ENCODE measurements around the gene TBX5.

Gene TBX5

DNA sequence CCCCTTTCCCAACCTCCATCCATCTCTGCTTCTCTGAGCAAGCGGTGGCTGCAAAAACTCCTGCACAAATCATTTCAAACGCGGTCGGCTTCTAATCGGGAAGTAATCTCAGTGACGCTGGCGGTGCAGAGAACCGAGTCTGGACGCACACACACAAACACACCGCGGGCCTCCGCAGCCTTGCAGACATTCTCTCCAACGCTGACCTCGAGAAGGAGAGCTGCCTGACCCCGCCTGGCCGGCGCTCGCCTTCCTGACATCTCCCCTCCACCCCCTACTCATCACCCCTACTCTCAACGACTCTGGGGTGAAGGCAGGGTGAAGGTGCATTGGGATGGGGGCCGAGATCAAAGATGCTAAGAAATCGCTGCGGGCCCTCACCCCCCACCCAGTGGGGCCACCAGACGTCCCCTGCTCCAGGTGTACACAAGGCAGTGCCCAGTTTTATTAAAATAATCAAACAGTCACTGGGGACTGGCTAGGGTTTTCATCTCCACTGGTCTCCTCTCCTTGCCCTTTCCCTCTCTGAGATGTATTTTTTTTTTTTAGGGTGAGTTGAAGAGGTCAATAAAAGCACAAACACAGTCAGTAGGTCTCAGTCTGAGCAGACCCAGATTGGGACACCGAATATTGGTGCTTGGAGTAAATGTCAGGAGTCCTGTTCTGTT is 506 bp upstream of the TBX5 start:
- DNase-seq (ENCODE audit: low read depth in 2 of 2): no peak

DNA sequence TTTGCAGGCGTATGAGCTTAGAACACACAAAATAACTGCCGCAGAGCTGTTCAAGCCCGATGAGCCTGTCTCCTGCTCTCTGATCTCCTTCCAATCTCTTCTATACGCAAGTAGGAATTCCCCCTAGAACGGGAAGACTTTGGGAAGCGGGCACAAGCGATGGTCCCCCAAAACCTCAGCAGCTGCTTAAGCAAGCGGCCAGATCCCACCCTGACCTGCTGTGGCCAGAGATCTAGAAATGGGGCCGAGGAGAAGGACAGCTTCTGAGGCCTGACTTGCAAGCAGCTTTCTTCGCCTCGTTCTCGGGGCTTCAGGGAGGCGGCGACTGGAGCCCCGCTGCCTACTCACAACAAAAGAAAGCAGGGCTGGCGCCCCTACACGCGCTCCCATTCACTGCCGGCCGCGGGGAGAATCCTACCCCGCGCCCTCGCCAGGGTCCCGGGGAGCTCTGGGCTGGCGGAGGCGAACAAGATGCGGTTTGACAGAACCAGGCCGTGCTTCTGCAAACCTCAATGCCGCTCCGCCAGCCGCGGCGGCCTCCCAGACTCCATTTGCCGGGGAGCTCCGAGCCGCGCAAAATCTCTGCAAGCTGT is 922 bp downstream of the TBX5 start:
- no peak for DNase-seq (ENCODE audit: low read depth in 2 of 2)

DNA sequence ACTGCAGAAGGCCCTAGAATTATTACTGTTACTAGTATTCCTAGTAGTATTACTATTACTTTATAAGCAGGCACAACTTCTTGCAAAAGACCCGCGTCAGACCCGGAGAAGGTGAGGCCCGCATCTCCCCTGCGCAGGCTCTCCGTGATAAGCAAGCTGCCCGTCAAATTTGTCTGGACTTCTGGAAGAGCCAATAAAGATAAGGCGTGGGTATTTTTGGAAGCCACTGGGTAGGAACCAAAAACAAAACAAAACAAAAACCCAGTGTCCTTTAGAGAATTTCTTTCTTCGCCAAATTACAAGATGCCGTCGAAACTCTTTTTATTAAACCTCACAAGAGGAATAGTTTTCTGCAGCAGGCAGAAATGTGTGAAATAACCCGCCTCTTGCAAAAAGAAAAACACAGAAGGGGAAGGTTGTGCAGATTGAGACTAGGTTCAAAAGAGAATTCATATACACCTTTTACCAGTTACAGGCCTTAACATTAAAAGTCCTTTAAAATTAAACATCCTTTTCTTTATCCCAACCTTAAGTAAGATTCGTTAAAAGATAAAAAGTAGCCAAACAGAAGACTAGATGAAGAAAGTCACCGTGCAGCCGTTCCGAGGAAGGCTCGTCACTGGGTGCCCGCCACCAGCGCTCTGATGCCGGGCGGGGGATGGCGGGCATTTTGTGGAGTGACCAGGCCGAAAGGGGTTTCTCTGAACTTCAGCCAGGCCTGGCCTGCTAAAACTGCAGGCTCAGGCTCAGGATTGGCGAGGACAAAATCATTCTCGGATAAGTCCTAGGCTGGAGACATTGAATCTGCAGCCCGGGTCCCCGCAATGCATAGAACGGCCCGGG is 1.6 kb downstream of the TBX5 start:
- DNase-seq (ENCODE audit: low read depth in 2 of 2): no peak

DNA sequence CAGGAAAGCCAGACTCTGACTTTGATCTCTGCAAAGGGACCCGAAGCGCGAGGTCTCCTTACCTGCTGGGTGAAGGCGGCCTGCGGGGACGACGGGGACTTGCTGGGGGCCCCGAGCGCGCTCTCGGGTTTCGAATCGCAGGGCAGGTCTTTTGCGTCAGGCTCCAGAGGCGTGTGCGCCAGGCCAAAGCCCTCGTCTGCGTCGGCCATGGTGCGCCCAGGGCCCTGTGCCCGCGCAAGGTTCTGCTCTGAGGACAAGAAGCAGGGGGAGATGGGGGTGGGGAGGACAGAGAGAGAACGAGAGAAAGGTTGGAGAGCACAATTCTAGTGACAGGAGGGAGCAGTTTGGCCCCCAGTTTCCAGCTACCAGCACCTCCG is 2.3 kb downstream of the TBX5 start:
- no peak for DNase-seq (ENCODE audit: low read depth in 2 of 2)

GRCh38 chr12:114403011-114403689 is 2.8 kb downstream of the TBX5 start:
- DNase-seq (ENCODE audit: low read depth in 2 of 2): no peak

GRCh38 chr12:114402084-114402717 is 3.7 kb downstream of the TBX5 start:
- no peak for DNase-seq (ENCODE audit: low read depth in 2 of 2)

GRCh38 chr12:114401328-114402083 is 4.4 kb downstream of the TBX5 start:
- no peak for DNase-seq (ENCODE audit: low read depth in 2 of 2)

- DNase-seq (ENCODE audit: low read depth in 2 of 2): no peak
These were observed 5.0 kb downstream of the TBX5 start for GRCh38 chr12:114400925-114401324.

- no peak for DNase-seq (ENCODE audit: low read depth in 2 of 2)
These were observed 5.6 kb downstream of the TBX5 start for GRCh38 chr12:114400361-114400811.

DNA sequence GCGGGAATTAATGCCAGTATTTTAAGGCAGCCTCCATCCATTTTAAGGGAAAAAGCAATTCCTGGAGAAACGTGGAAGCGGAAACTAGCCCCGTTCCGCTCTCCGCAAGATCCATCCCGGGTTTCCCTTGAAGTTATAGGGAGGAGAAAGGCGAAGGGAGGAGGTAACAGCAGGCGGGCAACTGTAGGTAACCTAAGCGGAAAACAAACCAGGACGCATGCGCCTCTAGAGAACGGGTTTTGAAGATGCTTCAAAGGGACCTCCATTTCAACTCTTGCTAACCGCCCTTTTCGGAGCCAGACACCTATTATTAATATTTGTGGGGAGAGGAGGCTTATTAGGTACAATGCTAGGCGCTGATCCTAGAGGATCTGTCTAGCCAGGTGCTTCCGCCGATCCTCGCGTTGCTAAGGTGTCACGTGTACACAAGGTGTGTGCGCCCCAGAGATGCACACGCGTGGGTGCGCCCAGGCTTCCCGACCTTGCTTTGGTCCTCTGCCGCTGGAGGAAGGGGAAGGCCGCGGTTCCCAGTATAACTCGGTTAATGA is 6.2 kb downstream of the TBX5 start:
- DNase-seq (ENCODE audit: low read depth in 2 of 2): no peak

GRCh38 chr12:114397978-114398881 is 7.7 kb downstream of the TBX5 start:
- DNase-seq (ENCODE audit: low read depth in 2 of 2): no peak

GRCh38 chr12:114396869-114397719 is 8.8 kb downstream of the TBX5 start:
- no peak for DNase-seq (ENCODE audit: low read depth in 2 of 2)

GRCh38 chr12:114396153-114396868 is 9.6 kb downstream of the TBX5 start:
- DNase-seq (ENCODE audit: low read depth in 2 of 2): no peak

GRCh38 chr12:114395755-114396152 is 10.2 kb downstream of the TBX5 start:
- DNase-seq (ENCODE audit: low read depth in 2 of 2): no peak

GRCh38 chr12:114395233-114395632 is 10.7 kb downstream of the TBX5 start:
- DNase-seq (ENCODE audit: low read depth in 2 of 2): no peak

DNA sequence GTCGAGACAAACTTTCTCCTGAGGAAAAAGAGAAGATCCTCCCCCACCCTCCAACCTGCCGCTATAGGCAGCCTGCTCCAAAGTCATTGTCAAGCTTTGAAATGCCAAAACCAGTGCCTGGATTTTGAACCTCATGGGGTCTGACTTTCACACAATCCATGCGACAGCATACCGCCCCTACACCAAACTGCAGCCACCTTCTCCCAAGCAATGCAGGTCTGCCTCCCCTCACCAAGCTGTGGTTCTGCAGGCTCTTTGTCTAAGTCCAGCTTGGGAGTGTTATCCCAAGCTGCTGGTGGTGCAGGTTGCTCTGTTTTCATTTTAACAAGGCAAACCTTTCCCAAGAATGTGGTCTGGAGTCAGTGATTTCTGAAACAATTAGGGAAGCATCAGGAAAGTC is 12.4 kb downstream of the TBX5 start:
- DNase-seq (ENCODE audit: low read depth in 2 of 2): no peak

- DNase-seq (ENCODE audit: low read depth in 2 of 2): no peak
These were observed 13.0 kb downstream of the TBX5 start for GRCh38 chr12:114392909-114393308.

- DNase-seq (ENCODE audit: low read depth in 2 of 2): no peak
These were observed 14.9 kb downstream of the TBX5 start for GRCh38 chr12:114391088-114391487.

Data from fibroblast of skin of left quadriceps (primary cell).